KMS-11 (cell line): ENCODE measurements around the gene TTLL6.
A peak's percentile ranks its signal among the peaks of the same experiment; 100 is the strongest.

ENCODE experiments used
- H2AFZ ChIP-seq: fragments of 200-600 bp; sonication (generic); 2 replicates; pipeline ENCODE4 v1.6.1; 2016; ENCODE audit warnings: antibody characterized with exemption, mixed run types, low read depth
- H3K27ac ChIP-seq: fragments of 200-600 bp; sonication (generic); 2 replicates; pipeline ENCODE4 v1.6.1; 2016; ENCODE audit warnings: mild to moderate bottlenecking, mixed run types
- H3K27me3 ChIP-seq: fragments of 200-600 bp; sonication (generic); 2 replicates; pipeline ENCODE4 v1.6.1; 2017; ENCODE audit warnings: mild to moderate bottlenecking, low read depth, mixed run types, moderate library complexity; ENCODE audit not compliant: insufficient read depth
- H3K36me3 ChIP-seq: fragments of 200-600 bp; sonication (generic); 2 replicates; pipeline ENCODE4 v1.6.1; 2017; ENCODE audit warnings: mild to moderate bottlenecking, mixed run types; ENCODE audit not compliant: insufficient read depth
- H3K4me1 ChIP-seq: fragments of 200-600 bp; sonication (generic); 2 replicates; pipeline ENCODE4 v1.6.1; 2016; ENCODE audit warnings: mild to moderate bottlenecking, low read depth, mixed run types; ENCODE audit not compliant: poor library complexity, severe bottlenecking
- H3K4me2 ChIP-seq: fragments of 200-600 bp; sonication (generic); 2 replicates; pipeline ENCODE4 v1.7.0; 2016; ENCODE audit warnings: mild to moderate bottlenecking, mixed run types
- H3K4me3 ChIP-seq: fragments of 200-600 bp; sonication (generic); IDR thresholded peaks from 2 replicates; pipeline ENCODE4 v1.6.1; 2017; ENCODE audit warnings: low read depth, low read length, mixed read lengths; ENCODE audit not compliant: insufficient read depth
- H3K79me2 ChIP-seq: fragments of 200-600 bp; sonication (generic); 2 replicates; pipeline ENCODE4 v1.6.1; 2016; ENCODE audit warnings: low read depth, mixed run types; ENCODE audit not compliant: insufficient read depth
- H3K9ac ChIP-seq: fragments of 200-600 bp; sonication (generic); 2 replicates; pipeline ENCODE4 v1.6.1; 2016; ENCODE audit warnings: mild to moderate bottlenecking, mixed run types
- H4K20me1 ChIP-seq: fragments of 200-600 bp; sonication (generic); 2 replicates; pipeline ENCODE4 v1.6.1; 2016; ENCODE audit warnings: mild to moderate bottlenecking, mixed run types; ENCODE audit not compliant: insufficient read depth
- CTCF ChIP-seq: fragments of 200-600 bp; sonication (generic); conservative IDR thresholded peaks from 2 replicates; pipeline ENCODE4 v1.6.1; 2017; ENCODE audit warnings: low read depth, mild to moderate bottlenecking, antibody characterized with exemption, low read length, moderate library complexity, mixed read lengths

TTLL6 gene

GRCh38 chr17:48816774-48817590, at the start of gene TTLL6:
TSS of gene TTLL6 (minus strand) at chr17:48817229. CDS start at chr17:48817072, 157 bp downstream.
- H3K4me1 ChIP-seq = peaks cover 11% of the 10 kb centered on the region
- H3K27me3 ChIP-seq = peaks cover 23% of the 10 kb centered on the region
- no peak within 1 kb of the TSS; the same call in 1 of the 2 replicates for H3K9ac ChIP-seq
- no peaks in the 10 kb centered on the region for H4K20me1 ChIP-seq
- peak within 1 kb of the TSS; percentile 23 for H3K4me3 ChIP-seq
- no peak for TF ChIP-seq CTCF
- H3K4me2 ChIP-seq = peak within 1 kb of the TSS; percentile 88
- no peaks in the 10 kb centered on the region for H3K36me3 ChIP-seq
- no peaks in the 10 kb centered on the region for H3K79me2 ChIP-seq
- H2AFZ ChIP-seq = peak within 1 kb of the TSS; percentile 78
- no peak within 1 kb of the TSS for H3K27ac ChIP-seq

- no peak overlapping the region for H3K4me3 ChIP-seq
- 0 out of 2 replicates have a peak, but pooled peaks have one; percentile 3 for TF ChIP-seq CTCF
- no peak overlapping the region for H3K4me2 ChIP-seq
- no peak overlapping the region for H2AFZ ChIP-seq
- no peaks in the 10 kb centered on the region for H4K20me1 ChIP-seq
- H3K27ac ChIP-seq = no peak overlapping the region
- no peaks in the 10 kb centered on the region for H3K36me3 ChIP-seq
- H3K79me2 ChIP-seq = no peaks in the 10 kb centered on the region
- peaks cover 9% of the 10 kb centered on the region for H3K4me1 ChIP-seq
- H3K9ac ChIP-seq = no peak overlapping the region
- no peaks in the 10 kb centered on the region for H3K27me3 ChIP-seq
These were observed 43.4 kb upstream of the TTLL6 start for GRCh38 chr17:48860456-48860855.

GRCh38 chr17:48860034-48860433, 43.0 kb upstream of the TTLL6 start:
- Histone ChIP-seq H2AFZ (no peak overlapping the region), H3K4me1 (peaks cover 9% of the 10 kb centered on the region), H3K4me3 (no peak overlapping the region), H4K20me1 (no peaks in the 10 kb centered on the region), H3K27ac (no peak overlapping the region), H3K27me3 (no peaks in the 10 kb centered on the region), H3K9ac (no peak overlapping the region), H3K79me2 (no peaks in the 10 kb centered on the region), H3K36me3 (no peaks in the 10 kb centered on the region), H3K4me2 (no peak overlapping the region)
- TF ChIP-seq CTCF = peak; percentile 35; the same call in 1 of the 2 replicates

- Histone ChIP-seq H3K27me3 (no peaks in the 10 kb centered on the region), H3K9ac (no peak overlapping the region), H4K20me1 (no peaks in the 10 kb centered on the region), H3K27ac (no peak overlapping the region), H2AFZ (no peak overlapping the region), H3K4me2 (no peak overlapping the region), H3K79me2 (no peaks in the 10 kb centered on the region), H3K4me1 (peaks cover 11% of the 10 kb centered on the region), H3K4me3 (no peak overlapping the region), H3K36me3 (no peaks in the 10 kb centered on the region)
- TF ChIP-seq CTCF = no peak
These were observed 39.2 kb upstream of the TTLL6 start for GRCh38 chr17:48856122-48856821.
